HG03457 (cell line): ENCODE measurements around the gene IFI16.
"Not testable (repeated sequence)": the region's sequence is repeated elsewhere in the genome, so short reads cannot be mapped to it uniquely, and the experiment has no call there.

Source experiments
- ATAC-seq: cut with Tn5 transposase; IDR thresholded peaks from one replicate; pipeline ENCODE4 v1.9.1; 2021; ENCODE audit warnings: moderate number of reproducible peaks; ENCODE audit not compliant: unreplicated experiment

Gene IFI16

GRCh38 chr1:159091607-159092031 is 81.9 kb downstream of the IFI16 start:
- no peak for ATAC-seq

- no peak for ATAC-seq
Observed at GRCh38 chr1:159092036-159092760, 82.5 kb downstream of the IFI16 start.

- no peak for ATAC-seq
Observed at GRCh38 chr1:159098596-159098995, 88.9 kb downstream of the IFI16 start.

GRCh38 chr1:159100589-159100988 is 90.9 kb downstream of the IFI16 start:
- no peak for ATAC-seq

GRCh38 chr1:159103021-159103420 is 93.3 kb downstream of the IFI16 start:
- ATAC-seq, result not testable (repeated sequence)
